NCI-H345 treated with DMSO at 0.1 percent for 48 hours (cell line): ENCODE data around the gene MAGI3.
A peak's percentile ranks its signal among the peaks of the same experiment; 100 is the strongest.
"Not testable (repeated sequence)": the region's sequence is repeated elsewhere in the genome, so short reads cannot be mapped to it uniquely, and the experiment has no call there.

Experiments
- DNase-seq: peaks from one replicate; lab custom pipeline; 2025; ENCODE audit not compliant: unreplicated experiment; lab: John Stamatoyannopoulos, UW

Gene MAGI3

DNA sequence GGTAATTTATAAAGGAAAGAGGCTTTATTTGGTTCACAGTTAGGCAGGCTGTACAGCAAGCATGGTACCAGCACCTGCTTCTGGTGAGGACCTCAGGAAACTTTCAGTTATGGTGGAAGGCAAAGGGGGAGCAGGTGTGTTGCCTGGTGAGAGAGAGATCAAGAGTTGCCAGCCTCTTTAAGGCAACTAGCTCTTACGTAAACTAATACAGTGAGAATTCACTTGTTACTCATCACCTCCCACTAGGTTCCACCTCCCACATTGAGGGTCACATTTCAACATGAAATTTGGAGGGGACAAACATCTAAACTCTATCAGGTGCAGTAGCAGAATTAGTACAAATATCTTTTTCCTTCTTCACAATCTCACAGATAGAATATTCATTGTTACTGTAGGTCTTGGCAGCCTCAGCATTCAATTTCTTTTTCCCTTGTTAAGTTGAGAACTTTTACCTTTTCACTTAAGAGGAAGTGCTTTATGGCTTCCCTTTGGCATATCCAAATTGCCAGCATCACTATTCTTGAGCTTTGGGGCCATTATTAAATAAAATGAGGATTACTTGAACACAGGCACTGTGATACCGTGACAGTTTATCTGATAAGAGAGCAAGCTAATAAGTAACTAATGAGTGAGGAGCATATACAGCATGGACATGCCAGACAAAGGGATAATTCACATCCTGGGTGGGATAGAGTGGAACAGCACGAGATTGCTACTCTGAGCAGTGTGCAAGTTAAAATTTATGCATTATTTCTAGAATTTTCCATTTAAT is 48.4 kb downstream of the MAGI3 start:
- no peak for DNase-seq

DNA sequence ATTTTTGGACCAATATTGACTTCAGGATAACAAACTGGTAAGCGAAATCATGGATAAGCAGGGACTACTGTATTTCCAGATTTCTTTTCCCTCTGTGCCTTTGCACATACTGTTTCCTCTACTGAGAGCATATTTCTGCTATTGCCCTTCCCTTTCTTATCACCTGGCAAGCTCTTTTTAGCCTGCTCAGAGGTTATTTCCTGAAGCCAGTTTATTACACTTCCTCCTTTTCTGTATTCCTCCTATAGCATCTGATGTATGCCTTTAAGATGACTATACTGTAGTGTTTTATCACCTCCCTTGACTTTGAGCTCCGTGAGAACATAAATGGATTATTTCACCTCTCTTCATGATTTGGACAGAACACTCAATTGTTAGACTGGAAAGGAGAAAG is 49.0 kb downstream of the MAGI3 start:
- no peak for DNase-seq

DNA sequence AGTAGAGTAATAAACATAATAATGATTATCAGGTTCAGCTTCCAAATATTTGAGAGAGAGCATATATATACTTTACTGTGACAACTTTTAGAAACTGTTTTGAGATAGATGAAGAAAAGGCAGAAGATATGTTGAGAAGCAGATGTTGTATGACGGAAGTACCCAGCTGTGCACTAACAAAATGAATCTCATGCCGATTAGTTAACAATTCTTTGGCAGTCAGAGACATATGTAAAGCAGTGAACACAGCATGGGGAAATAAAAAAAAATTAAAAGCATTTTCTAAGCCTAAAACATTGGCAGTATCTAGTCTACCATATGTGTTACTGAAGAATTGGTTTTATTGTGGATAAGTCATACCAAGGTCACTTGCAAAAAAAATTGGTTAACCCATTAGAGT is 51.8 kb downstream of the MAGI3 start:
- DNase-seq: no peak

DNA sequence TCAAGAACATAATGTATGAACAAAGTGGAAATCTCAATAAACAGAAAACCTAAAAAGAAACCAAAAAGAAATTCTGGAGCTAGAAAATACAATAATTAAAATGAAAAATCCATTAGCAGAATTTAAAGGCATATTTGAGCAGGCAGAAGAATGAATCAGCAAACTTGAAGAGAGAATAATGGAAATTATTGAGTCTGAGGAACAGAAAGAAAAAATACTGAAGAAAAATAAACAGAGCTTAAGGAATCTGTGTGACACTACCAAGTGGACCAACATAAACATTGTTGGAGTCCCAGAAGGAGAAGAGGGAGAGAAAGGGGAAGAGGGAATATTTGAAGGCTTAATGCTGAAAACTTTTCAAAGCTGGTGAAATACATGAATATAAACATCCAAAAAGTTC is 54.5 kb downstream of the MAGI3 start:
- no peak for DNase-seq

DNA sequence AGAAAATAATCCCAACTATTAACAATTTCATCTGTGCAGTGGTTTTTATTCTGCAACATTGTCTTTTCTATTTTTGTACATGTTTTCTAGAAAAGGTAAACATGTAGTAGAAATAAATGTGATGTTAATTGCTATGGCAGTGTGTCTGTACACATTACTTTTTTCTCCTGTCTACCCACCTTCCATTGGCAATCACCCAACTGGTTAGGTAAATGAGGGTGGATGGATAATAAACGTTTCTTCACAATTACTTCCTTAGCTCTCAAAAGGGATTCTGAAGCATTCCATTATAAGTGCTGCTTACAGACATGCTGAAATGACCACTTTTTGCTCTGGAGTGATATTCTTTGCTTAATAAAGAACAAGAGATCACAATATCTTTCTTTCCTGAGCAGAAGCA is 61.4 kb downstream of the MAGI3 start:
- DNase-seq: no peak

DNA sequence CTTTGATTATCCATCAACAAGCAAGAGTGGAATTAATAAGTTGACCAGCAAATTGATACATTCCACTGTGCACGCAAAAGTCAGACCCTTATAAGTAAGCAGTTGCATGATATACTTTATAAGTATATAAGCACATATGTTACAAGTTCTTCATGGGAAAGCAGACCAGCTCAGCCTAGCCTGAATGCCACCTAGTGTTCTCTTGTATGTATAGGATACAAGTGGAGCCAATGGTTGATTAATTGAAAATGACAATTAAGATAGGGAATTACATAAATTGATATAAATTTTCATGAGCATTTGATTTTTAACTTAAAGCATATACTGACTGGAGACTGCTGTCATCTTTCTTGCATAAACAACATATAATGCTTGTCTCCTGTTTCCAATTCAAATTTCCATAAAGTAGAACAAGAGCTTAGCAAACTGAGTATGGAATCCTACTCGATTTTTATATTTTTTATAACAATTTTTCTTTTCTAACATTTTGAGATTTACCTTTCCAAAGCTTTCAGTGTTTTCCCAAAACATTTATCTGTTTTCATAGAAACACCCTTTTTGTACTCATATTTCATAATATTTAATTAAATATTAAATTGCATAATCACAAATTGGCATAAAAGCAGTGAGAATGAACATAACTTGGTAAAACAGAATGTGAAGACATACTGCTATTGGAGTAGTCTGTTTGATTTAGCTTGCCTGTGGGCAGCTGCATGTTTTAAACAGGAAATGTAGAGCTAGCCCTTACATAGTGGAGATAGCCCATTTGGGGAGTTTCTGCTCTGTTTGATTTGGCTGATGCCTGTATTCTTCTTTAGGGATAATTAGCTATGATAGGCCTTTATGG is 62.8 kb downstream of the MAGI3 start:
- peak; percentile 17 for DNase-seq

DNA sequence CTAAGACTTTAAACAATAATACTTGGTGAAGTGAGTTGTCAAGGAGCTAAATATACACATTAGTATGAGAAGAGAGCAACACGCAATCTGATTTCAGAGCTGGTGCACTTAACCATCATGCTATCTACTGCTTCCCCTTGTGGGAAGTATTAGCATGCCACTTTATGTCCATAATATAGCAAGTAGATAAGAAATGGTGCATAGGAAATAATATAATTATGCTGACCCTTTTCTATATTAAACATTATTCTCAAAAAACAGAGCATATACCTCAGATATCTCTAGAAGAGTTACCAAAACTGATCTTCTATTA is 63.4 kb downstream of the MAGI3 start:
- DNase-seq: no peak

DNA sequence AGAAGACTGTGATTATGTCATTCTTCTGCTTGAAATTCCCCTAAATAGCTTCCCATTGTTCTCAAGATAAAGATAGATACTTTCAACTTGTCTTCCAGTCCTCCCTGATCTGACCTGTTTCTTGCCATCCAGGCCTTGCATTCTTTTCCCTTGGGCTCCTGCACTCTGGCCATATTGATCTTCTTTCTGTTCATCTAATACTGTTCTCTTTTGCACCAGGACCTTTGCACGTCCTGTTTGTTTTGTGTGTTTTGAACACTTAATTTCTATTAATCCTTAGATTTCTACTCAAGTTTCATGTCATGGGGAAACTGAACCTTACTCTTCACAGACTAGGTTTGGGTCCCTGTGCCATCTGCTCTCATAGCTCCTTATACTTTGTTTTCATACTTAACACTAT is 65.1 kb downstream of the MAGI3 start:
- no peak for DNase-seq

DNA sequence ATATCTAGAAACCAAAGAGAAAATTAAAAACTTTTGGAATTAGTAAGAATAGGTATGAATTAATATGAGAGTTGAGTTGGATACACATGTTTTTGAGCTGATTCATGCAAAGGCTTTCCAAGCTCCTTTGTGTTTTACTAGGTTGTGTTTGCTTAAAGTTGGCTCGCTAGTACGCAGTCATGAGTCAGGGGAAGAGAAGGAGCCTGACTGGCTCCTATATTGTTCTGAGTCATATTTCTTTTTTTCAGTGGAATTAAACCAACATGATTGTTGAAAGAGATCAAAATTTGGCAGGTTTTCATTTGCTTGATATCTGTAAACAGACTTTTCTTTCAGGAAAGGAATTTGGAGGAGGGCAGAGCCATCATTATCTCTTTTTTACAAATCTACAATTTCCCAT is 66.7 kb downstream of the MAGI3 start:
- no peak for DNase-seq

DNA sequence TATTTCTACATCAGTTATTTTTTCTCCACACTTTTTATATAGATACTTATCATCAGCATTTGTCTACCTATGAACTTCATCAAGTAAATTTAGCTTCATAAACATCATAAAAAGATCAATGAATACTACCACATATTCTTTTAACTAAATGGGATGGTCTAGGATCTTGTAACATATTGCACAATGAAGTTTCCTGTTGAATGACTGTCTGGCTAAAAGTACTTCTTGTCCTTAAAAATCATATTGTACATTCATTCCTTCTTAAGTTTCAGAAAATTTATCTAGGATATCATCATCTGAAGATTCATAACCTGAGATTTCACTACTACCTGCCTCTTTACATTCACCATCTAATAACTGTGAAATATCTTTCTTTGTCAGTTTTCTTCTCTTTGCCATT is 69.0 kb downstream of the MAGI3 start:
- no peak for DNase-seq

DNA sequence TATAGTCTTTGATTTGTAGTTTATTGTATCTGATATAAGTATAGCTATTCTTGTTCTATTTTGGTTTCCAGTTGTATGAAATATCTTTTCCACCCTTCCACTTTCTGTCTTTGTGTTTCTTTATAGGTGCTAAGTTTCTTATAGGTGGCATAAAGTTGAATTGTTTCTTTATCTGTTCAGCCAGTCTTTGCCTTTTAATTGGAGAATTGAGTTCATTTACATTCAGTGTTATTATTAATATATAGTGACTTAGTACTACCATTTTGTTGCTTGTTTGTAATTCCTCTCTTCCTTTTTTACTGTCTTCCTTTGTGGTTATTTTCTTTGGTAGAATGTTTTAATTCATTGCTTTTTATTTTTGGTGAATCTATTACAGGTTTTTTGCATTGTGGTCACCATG is 77.7 kb downstream of the MAGI3 start:
- no peak for DNase-seq

DNA sequence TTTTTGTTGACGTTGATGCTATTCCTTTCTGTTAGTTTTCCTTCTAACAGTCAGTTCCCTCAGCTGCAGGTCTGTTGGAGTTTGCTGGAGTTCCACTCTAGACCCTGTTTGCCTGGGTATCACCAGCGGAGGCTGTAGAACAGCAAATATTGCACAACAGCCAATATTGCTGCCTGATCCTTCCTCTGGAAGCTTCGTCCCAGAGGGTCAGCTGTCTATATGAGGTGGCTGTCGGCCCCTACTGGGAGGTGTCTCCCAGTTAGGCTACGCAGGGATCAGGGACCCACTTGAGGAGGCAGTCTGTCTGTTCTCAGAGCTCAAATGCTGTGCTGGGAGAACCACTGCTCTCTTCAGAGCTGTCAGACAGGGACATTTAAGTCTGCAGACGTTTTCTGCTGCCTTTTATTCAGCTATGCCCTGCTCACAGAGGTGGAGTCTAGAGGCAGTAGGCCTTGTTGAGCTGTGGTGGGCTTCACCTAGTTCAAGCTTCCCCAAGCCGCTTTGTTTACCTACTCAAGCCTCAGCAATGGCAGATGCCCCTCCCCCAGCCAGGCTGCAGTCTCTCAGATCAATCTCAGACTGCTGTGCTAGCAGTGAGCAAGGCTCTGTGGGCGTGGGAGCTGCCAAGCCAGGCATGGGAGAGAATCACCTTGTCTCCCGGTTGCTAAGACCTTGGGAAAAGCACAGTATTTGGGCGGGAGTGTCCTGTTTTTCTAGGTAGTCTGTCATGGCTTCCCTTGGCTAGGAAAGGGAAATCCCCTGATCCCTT is 88.3 kb downstream of the MAGI3 start:
- DNase-seq: not testable (repeated sequence)

DNA sequence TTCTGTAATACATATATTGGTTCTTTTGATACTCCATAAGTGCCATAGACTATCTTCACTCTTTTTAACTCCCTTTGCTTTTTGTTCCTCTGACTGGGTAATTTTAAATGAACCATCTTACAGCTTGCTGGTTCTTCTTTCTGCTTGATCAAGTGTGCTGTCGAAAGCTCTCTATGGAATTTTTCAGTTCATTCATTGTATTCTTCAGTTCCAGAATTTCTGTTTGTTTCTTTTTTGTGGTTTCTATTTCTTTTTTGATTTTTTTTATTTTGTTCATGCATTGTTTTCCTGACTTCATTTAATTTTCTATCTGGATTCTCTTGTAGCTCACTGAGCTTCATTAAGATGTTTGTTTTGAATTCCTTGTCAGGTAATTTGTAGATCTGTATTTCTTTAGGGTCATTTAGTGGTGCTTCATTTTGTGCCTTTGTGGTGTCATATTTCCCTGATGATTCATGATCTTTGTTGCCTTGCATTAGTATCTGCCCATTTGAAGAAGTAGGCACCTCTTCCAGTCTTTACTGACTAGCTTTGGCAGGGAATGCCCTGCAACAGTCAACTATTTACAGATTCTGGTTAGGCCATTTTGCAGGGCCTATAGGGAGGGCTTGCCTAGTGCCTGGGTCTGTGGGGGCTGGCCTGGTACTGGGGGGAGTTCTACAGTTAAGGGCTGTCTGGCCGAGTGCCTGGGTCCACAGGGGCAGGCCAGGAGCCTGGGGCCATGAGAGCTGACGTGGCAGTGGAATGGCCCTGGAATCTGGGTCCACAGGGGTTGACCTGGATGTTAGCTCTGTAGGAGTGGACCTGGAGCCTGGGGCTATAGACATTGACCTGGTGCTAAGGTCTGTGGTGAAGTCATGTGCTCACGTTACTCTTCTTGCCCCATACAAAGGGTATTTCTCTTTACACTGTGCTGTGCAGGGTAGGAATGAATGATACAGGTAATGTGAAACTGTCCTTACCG is 89.7 kb downstream of the MAGI3 start:
- no peak for DNase-seq

DNA sequence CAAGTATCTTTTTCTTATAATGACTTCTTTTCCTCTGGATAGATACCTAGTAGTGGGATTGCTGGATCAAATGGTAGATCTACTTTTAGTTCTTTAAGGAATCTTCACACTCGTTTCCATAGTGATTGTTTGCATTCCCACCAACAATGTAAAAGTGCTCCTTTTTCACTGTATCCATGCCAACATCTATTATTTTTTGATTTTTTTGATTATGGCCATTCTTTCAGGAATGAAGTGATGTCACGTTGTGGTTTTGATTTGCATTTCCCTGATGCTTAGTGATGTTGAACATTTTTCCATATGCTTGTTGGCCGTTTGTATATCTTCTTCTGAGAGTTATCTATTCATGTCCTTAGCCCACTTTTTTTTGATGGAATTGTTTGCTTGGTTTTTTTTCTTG is 94.8 kb downstream of the MAGI3 start:
- DNase-seq: not testable (repeated sequence)

DNA sequence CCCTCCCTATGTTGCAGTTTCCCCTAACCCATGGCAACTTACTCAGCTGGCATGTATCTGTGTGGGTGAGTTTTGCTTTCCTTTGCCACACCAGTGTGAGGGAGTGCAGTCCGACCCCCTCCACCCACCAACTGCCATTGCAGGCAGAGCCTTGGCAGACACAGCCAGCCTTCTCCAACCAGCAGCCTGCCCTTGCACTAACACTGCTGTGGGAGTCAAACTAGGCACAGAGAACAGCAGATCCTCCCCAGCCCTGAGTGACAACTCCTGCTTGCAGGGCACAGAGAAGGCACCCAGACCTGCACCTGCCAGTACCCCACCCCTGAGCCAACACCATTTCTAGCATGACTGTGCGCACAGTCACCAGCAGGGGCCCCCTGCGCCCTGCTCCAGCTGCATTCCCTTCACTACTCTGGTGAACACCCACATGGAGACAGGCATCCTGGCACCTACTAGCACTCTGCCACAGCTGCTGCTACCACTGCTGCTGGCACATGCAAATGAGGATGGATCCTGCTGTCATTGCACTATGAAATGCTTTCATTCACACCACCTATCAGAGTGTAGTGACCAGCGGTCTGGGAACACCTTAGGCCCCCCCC is 98.4 kb downstream of the MAGI3 start:
- DNase-seq: no peak

DNA sequence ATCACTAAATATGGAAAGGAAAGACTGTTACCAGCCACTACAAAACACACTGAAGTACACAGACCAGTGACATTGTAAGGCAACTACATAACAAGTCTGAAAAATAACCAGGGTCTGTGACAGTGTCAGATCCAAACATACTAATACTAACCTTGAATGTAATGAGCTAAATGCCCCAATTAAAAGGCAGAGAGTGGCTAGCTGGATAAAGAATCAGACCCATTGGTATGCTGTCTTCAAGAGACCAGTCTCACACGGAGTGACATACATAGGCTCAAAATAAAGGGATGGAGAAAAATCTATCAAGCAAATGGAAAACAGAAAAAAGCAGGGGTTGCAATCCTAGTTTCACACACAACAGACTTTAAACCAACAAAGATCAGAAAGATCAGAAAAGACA is 100.1 kb downstream of the MAGI3 start:
- DNase-seq: no peak

DNA sequence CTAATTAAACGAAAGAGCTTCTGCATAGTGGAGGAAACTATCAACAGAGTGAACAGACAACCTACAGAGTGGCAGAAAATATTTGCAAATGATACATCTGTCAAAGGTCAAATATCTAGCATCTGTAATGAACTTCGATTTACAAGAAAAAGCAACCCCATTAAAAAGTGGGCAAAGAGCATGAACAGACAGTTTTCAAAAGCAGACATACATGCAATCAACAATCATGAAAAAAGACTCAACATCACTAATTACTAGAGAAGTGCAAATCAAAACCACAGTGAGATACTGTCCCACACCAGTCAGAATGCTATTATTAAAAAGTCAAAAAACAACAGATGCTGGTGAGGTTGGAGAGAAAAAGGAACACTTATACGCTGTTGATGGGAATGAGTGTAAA is 103.2 kb downstream of the MAGI3 start:
- DNase-seq: no peak

DNA sequence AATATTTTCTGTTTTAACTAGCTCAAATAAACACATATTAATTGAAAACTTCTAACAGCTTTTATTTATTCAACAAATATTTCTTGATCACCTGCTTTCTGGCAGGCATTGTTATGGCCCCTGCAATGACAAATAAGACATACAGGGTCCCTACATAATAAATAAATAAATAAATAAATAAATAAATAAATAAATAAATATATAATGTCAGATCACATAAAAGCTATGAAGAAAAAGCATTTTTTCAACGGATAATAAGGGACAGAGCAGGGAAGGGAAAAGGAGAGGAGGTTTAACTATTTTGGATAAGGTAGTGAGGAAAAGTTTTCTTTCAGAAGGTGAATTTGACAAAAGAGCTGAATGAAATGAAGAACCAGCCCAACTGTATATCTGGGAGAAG is 115.0 kb downstream of the MAGI3 start:
- DNase-seq: no peak

DNA sequence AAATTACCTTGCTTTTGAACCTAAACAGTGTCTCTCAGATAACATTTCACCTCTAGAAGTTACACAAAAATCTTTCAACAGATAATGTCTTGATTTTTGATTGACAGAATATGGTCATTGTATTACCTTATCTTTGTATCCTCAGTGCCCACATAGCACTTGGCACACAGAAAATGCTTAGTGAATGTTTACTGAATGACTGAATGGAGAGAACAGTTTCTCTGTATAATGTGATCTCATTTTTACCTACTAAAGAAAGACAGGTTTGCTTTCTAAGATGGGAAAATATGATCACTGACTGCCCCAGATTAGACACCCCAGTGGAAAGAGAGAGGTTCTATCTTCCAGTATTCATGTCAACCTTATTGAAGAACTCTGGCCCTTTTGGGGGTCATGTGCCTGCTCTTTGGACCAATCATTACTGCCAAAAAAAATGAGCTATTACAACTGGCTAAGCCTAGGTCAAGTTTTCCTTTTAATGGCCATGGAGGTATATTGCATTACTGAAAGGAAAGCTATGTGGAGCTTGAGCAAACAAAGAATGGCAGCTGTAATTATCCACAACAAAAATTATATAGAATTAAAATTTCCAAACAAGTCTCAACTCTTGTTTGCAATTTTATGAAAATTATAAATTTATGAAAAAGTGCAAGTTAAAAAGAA is 117.4 kb downstream of the MAGI3 start:
- DNase-seq: no peak
